GM12878 (cell line): ENCODE results near the gene HNF4A. TPM values are rescaled to one million over a fixed set of nuclear protein-coding genes. Genes with fewer than 3 reads are reported as not detected.

Experiments used
- CTCF ChIP-seq, 3 experiments: IDR thresholded peaks in 2 of 3; conservative IDR thresholded peaks in 1 of 3; 2 replicates each; pipeline ENCODE4 v1.5.1; 2011; ENCODE audit warnings: low read depth in 3 of 3, low read length in 3 of 3, mild to moderate bottlenecking in 3 of 3, control low read depth in 2 of 3, moderate library complexity in 2 of 3, inconsistent platforms in 1 of 3, mixed read lengths in 1 of 3; ENCODE audit not compliant: control insufficient read depth in 2 of 3, insufficient read depth in 1 of 3; ENCODE audit errors: extremely low read depth in 1 of 3
- EGR1 ChIP-seq, 2 experiments: IDR thresholded peaks; 1 replicate in 1 of 2; 2 replicates in 1 of 2; pipeline ENCODE4 v1.6.1; 2011 to 2012; ENCODE audit warnings: low read depth in 2 of 2, low read length in 2 of 2, borderline replicate concordance in 1 of 2, mild to moderate bottlenecking in 1 of 2, moderate library complexity in 1 of 2
- FOXK2 ChIP-seq: fragments of 450-650 bp; IDR thresholded peaks from 2 replicates; pipeline ENCODE4 v1.6.1; 2017; ENCODE audit warnings: mild to moderate bottlenecking, moderate library complexity
- FOXM1 ChIP-seq: IDR thresholded peaks from 2 replicates; pipeline ENCODE4 v1.6.1; 2012; ENCODE audit warnings: low read depth, mild to moderate bottlenecking, inconsistent platforms, low read length, moderate library complexity
- GABPA ChIP-seq: IDR thresholded peaks from 2 replicates; pipeline ENCODE4 v1.6.1; 2014; ENCODE audit warnings: antibody characterized with exemption, low read depth, mild to moderate bottlenecking, inconsistent platforms
- HDAC6 ChIP-seq: fragments of 200-600 bp; sonication (generic); IDR thresholded peaks from one replicate; pipeline ENCODE4 v1.8.0; 2017; ENCODE audit warnings: antibody characterized with exemption; ENCODE audit not compliant: unreplicated experiment
- IKZF1 ChIP-seq: fragments of 450-650 bp; conservative IDR thresholded peaks from 2 replicates; pipeline ENCODE4 v1.6.1; 2017; ENCODE audit warnings: antibody characterized with exemption, mild to moderate bottlenecking
- LARP7 ChIP-seq: fragments of 450-650 bp; IDR thresholded peaks from 2 replicates; pipeline ENCODE4 v1.6.1; 2017; ENCODE audit warnings: mild to moderate bottlenecking
- MEF2B ChIP-seq: fragments of 450-650 bp; IDR thresholded peaks from 2 replicates; pipeline ENCODE4 v1.6.1; 2018; ENCODE audit warnings: mild to moderate bottlenecking, moderate library complexity; ENCODE audit not compliant: partially characterized antibody, poor library complexity, severe bottlenecking
- NFYB ChIP-seq: IDR thresholded peaks from 2 replicates; pipeline ENCODE4 v1.6.1; 2011; ENCODE audit warnings: low read depth, mild to moderate bottlenecking, low read length, improper control_type of control experiment, moderate library complexity; ENCODE audit not compliant: insufficient read depth
- NKRF ChIP-seq: fragments of 450-650 bp; conservative IDR thresholded peaks from 2 replicates; pipeline ENCODE4 v1.6.1; 2017; ENCODE audit warnings: mild to moderate bottlenecking, moderate library complexity
- PAX5 ChIP-seq: IDR thresholded peaks from 2 replicates; pipeline ENCODE4 v1.6.1; 2011; ENCODE audit warnings: low read depth, low read length, borderline replicate concordance
- RAD21 ChIP-seq: IDR thresholded peaks from 2 replicates; pipeline ENCODE4 v1.6.1; 2011; ENCODE audit warnings: mild to moderate bottlenecking, low read depth, low read length, moderate library complexity; ENCODE audit not compliant: insufficient read depth
- SP1 ChIP-seq: IDR thresholded peaks from one replicate; pipeline ENCODE4 v1.6.1; 2011; ENCODE audit warnings: low read depth, low read length
- SPI1 ChIP-seq: IDR thresholded peaks from 2 replicates; pipeline ENCODE4 v1.6.1; 2011; ENCODE audit warnings: low read depth, mild to moderate bottlenecking, low read length, moderate library complexity, borderline replicate concordance; ENCODE audit not compliant: insufficient read depth
- STAT3 ChIP-seq: IDR thresholded peaks from 2 replicates; pipeline ENCODE4 v1.6.1; 2011; ENCODE audit warnings: low read depth, low read length, improper control_type of control experiment
- SUZ12 ChIP-seq: fragments of 200-600 bp; sonication (generic); IDR thresholded peaks from one replicate; pipeline ENCODE4 v1.6.1; 2018; ENCODE audit warnings: antibody characterized with exemption, mild to moderate bottlenecking; ENCODE audit not compliant: unreplicated experiment
- TARDBP ChIP-seq: IDR thresholded peaks from 2 replicates; pipeline ENCODE4 v1.6.1; 2016; ENCODE audit warnings: borderline replicate concordance
- YBX1 ChIP-seq: fragments of 450-650 bp; IDR thresholded peaks from 2 replicates; pipeline ENCODE4 v1.6.1; 2016; ENCODE audit warnings: antibody characterized with exemption
- polyA plus RNA-seq, 11 experiments: library from polyadenylated mRNA; depleted of rRNA in 4 of 11; unstranded in 6 of 11; stranded (reverse) in 5 of 11; fragments of >200 nt; fragmentation: Nextera tagmentation in 4 of 11; fragmentation: Illumina TruSeq in 1 of 11; extraction: Ambion mirVana in 4 of 11; extraction: Trizol in 1 of 11; gene quantifications; 1 replicate in 1 of 11; 2 replicates in 10 of 11; pipeline versions ENCODE4 v1.2.1 to v1.2.3, GENCODE V29; 2011 to 2016; ENCODE audit warnings: inconsistent platforms in 2 of 11, missing spikeins in 2 of 11, low read depth in 1 of 11
- total RNA-seq, 4 experiments: library from RNA; depleted of rRNA in 3 of 4; stranded (reverse); fragments of >200 nt in 3 of 4; fragmentation: Illumina TruSeq in 1 of 4; extraction: Trizol in 1 of 4; gene quantifications; 2 replicates each; pipeline versions ENCODE4 v1.2.1 to v1.2.3, GENCODE V29; 2013 to 2021
- TF ChIP-seq, protein P1 (sequence below): fragments of 150-350 bp; IDR thresholded peaks from 2 replicates; pipeline ENCODE4 v1.6.1; 2014; ENCODE audit warnings: mild to moderate bottlenecking, low read depth, low read length
- TF ChIP-seq, protein P2 (sequence below): fragments of 450-650 bp; IDR thresholded peaks from 2 replicates; pipeline ENCODE4 v1.6.1; 2016; ENCODE audit warnings: mild to moderate bottlenecking
- TF ChIP-seq, protein P3 (sequence below): IDR thresholded peaks from 2 replicates; pipeline ENCODE4 v1.6.1; 2012; ENCODE audit warnings: low read depth, low read length, improper control_type of control experiment

The HNF4A gene
- total and polyA plus RNA-seq, 10 of the 15 experiments (the other 5 are each of a cell fraction or from before 2014, with no cell fraction given) = 0.21 TPM; not detected in 9

- TF ChIP-seq EGR1 (IDR thresholded peaks at IDR 0.05; ENCODE audit: borderline replicate concordance in 1 of 2, low read depth in 2 of 2, low read length in 2 of 2) (no peak), FOXM1 (no peak), GABPA (no peak), SUZ12 (no peak), NKRF (no peak), SP1 (no peak), IKZF1 (0 out of 2 replicates have a peak, but pooled peaks have one; percentile 17), STAT3 (no peak), CTCF (IDR thresholded peaks at IDR 0.05 in 2 of 3, conservative IDR thresholded peaks at IDR 0.05 in 1 of 3; ENCODE audit: control insufficient read depth in 2 of 3, extremely low read depth in 1 of 3, insufficient read depth in 1 of 3, low read depth in 3 of 3, low read length in 3 of 3) (peak; percentile 78 to 90 (median 88)), FOXK2 (no peak), RAD21 (peak; percentile 73), NFYB (peak; percentile 62), LARP7 (no peak), HDAC6 (no peak), PAX5 (no peak; the same call in 1 of the 2 replicates), YBX1 (no peak), MEF2B (no peak), SPI1 (no peak), TARDBP (no peak)
- TF ChIP-seq, protein P1, sequence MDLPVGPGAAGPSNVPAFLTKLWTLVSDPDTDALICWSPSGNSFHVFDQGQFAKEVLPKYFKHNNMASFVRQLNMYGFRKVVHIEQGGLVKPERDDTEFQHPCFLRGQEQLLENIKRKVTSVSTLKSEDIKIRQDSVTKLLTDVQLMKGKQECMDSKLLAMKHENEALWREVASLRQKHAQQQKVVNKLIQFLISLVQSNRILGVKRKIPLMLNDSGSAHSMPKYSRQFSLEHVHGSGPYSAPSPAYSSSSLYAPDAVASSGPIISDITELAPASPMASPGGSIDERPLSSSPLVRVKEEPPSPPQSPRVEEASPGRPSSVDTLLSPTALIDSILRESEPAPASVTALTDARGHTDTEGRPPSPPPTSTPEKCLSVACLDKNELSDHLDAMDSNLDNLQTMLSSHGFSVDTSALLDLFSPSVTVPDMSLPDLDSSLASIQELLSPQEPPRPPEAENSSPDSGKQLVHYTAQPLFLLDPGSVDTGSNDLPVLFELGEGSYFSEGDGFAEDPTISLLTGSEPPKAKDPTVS = no peak
- TF ChIP-seq, protein P2, sequence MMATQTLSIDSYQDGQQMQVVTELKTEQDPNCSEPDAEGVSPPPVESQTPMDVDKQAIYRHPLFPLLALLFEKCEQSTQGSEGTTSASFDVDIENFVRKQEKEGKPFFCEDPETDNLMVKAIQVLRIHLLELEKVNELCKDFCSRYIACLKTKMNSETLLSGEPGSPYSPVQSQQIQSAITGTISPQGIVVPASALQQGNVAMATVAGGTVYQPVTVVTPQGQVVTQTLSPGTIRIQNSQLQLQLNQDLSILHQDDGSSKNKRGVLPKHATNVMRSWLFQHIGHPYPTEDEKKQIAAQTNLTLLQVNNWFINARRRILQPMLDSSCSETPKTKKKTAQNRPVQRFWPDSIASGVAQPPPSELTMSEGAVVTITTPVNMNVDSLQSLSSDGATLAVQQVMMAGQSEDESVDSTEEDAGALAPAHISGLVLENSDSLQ = peak; percentile 67; the same call in 1 of the 2 replicates
- TF ChIP-seq, protein P3, sequence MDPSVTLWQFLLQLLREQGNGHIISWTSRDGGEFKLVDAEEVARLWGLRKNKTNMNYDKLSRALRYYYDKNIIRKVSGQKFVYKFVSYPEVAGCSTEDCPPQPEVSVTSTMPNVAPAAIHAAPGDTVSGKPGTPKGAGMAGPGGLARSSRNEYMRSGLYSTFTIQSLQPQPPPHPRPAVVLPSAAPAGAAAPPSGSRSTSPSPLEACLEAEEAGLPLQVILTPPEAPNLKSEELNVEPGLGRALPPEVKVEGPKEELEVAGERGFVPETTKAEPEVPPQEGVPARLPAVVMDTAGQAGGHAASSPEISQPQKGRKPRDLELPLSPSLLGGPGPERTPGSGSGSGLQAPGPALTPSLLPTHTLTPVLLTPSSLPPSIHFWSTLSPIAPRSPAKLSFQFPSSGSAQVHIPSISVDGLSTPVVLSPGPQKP = no peak
Observed at GRCh38 chr20:44388466-44389023, 33.0 kb downstream of the HNF4A start (continued).
